ENCODE measurements around the gene DAPK3.
"Not testable (repeated sequence)": the region's sequence is repeated elsewhere in the genome, so short reads cannot be mapped to it uniquely, and the experiment has no call there.

DAPK3 gene

DNA sequence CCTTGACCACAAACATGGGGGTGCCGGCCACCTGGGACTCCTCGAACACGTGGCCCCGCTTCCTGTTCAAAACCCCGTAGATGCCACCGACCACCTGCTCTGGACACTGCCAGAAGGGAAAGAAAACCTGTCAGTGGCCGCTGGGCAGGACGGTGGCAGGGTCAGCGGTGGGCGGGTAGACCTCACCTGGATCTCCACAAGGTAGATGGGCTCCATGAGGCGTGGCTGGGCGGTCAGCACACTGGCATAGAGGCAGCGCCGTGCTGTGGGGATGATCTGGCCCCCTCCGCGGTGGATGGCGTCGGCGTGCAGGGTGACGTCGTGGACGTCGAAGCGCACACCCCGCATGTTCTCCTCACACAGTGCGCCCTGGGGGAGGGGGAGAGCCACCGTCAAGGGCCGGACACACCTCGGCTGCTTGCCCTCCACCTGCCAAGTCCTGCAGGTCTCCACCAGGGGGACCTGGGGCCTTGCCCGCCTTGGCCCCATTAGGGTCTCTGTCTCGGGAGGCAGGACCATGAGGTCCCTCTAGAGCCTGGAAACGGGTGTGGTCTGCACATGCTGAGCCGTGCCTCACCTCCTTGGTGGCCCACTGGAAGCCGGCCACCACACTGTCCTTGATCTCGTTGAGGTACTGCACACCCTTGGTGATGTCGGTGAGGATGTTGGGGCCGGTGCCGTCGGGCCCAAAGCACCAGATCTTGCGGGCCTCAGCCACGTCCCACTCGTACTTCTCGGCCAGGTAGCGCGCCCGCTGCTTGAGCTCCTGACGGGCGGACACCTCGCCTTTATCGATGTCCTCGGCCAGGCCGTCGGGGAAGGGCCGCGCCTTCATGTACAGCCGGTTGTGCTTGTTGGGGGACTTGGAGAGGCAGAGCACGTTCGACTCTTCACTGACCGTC is 6.6 kb upstream of the DAPK3 start:
- no peak for DNase-seq

DNA sequence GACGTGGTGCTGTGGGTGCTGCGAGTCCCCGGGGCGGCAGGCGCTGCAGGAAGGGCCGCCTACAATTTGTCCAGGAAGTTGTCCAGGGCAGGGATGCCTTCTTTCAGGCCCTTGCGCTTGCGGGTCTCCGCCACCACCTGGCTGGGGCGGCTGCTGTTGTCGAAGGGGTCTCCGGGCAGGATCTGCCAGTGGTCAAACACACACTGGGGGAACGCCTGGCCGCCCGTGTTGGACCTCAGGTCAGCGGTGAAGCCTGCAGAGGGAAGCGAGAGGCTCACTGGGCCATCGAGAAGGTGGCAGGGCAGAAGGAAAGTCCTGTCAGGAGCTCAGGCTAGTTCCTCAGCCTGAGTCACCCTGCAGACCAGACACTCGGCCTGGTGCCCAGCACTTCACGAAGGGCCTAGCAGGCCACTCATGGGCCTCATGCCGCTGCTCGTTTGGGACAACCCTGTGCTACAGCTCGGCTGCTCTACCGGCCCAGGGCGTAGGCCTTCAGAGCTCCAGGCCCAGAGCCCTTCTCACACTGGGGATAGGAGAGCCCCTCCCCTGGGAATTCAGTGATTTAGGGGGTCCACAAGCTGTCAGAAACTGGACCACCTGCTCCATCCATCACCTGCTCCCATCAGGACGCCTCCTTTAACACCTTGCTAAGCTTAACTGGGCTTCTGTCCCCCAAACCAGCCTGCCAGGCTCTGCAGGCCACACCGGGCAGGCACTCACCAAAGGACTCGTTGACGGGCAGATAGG is 5.8 kb upstream of the DAPK3 start:
- DNase-seq: no peak

DNA sequence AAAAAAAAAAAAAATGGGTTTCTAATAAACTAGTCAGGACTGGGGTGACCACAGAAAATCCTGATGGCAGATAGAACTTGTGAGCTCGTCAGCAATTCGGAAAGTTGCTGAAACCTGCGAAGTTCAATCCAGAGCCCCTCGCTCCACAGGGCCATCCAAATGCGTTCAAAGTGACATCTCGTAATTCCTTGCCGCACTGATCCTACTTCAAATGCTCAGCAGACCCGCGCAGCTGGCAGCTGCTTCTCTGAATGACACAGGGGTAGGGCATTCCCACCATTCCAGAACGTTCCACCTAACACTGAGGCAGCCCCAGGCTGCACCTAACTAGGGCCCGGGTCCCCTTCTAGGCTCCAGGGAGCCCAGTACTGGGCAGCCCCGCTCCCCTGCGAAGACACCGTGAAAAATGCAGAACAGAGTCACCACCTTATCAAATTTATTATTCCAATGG is 4.8 kb upstream of the DAPK3 start:
- DNase-seq: no peak

- no peak for DNase-seq
Observed at GRCh38 chr19:3975144-3975543, 4.2 kb upstream of the DAPK3 start.

- DNase-seq: no peak
Observed at GRCh38 chr19:3970313-3970807, 539 bp downstream of the DAPK3 start.

- no peak for DNase-seq
Observed at GRCh38 chr19:3969435-3970312, 1.2 kb downstream of the DAPK3 start.

DNA sequence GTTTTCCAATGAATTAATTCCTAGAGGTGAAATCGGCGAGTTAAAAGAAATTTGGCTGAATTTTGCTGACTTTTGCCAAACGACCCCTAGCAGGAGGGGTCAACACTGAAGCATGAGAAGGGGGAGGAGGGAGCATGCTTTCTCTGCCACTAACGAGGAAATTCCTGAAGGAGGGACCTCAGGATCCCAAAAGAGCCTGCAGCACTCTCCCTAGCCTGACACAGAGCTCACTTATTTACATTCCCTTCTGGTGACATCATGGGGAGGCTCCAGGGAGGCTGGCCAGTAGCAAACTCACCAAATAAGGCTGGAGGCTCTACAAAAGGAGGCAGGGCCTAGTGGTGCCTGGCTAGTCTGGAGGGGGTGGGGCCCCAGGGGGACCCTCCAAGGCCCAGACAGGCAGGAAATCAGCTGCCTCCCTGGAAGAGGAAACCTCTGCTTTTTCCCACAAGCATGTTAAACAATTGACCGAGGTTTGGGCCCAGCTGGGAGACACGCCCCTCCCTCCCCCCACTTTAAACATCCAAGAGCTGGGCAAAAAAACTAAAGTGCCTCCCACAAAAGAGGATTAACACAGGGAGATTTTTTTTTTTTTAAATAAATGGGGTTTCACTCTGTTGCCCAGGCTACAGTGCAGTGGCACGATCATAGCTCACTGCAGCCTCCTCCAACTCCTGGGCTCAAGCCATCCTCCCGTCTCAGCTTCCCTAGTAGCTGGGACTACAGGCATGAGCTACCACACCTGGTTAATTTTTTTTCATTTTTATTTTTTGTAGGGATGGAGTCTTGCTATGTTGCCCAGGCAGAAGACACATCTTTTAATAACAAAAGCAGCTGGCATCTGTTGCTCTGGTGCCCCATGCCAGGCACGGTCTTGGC is 2.1 kb downstream of the DAPK3 start:
- no peak for DNase-seq

DNA sequence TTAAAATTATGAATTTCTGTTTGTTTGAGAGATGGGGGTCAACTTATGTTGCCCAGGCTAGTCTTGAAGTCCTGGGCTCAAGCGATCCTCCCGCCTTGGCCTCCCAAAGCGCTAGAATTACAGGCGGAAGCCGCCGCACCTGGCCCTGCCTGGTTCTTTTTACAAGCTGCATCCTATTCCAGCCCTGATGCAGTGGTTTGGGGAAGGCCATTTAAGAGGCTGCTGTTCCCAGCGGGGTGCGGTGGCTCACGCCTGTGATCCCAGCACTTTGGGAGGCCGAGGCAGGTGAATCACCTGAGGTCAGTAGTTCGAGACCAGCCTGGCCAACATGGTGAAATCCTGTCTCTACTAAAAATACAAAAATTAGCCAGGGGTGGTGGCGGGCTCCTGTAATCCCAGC is 2.9 kb downstream of the DAPK3 start:
- DNase-seq: not testable (repeated sequence)

DNA sequence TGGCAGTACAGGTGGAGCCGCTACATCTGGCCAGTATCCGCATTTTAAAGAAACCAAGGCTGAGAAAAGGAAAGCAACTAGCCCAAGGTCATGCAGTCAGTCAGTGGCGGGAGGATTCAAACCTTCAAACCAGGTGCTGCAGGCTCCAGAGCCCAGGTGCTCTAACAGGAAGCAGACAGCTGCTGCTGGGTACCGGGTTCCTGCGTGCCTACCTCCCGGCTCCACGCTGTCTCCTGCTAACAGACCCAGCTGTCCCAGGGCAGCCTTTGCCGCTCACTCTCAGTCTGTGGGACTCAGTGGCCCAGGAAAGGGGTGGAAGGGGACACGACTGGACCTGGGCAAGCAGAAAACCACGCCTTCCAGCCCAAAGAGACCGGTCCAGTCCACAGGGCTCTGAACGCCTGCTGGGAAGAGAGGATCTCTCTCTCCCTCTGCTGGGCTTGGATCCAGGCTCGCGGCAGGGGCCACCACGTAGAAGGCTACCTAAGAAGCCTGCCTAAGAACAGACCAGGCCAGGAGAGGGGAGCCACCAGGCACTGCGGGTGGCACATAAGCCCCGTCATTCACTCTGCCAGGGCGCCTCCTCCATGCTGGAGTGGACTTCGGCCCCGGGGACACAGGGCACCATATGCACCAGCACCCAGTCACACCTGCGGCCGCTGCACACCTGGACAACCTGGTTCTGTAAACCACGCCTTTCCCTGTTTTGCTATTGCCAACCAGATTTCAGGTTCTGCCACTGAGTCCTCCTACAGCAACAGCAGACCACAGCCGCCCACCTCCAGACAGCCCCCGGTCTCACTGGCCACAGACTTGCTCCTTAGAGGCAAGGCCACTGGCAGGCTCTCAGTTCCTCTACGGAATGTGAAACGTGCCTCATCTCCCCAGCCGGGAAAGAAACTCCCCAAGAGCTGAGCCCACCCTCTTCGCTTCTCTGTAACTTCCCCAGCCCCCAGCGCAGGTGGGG is 4.6 kb downstream of the DAPK3 start:
- no peak for DNase-seq

GRCh38 chr19:3964256-3965194 is 6.4 kb downstream of the DAPK3 start:
- DNase-seq: no peak

DNA sequence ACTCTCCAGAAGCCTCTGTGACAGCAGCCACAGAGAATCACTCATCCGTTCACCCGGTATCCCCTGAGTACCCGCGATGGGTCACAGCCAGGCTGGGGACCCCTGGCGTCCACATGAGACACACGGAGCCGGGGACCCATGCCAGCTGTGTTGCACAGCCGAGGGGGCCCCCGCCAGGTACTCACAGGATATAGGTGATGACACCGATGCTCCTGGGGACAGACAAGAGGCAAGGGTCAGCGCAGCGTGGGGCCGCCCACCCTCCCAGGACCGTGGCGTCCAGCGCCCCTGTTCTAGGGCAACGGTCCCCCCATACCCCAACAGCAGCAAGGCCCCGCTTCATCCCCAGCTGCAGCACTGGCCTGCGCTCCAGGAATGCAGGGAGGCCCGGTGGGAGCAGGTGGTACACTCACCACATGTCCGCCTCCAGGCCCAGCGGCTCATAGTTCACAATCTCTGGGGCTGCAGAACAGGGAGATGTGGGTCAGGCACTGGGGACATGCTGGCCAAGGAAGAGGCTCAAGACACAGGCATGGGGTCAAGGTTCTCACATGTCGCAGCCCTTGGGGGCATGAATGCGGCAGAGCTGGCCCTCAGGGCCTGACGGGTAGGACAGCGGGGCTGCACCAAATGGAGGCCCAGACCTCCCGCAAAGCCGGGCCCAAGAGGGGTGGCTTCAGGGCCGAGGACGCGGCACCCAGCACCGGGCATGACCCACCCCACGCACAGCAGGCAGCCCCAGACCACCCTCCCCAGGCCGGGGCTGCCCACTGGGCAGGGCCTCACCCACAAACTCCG is 7.2 kb downstream of the DAPK3 start:
- DNase-seq: no peak

DNA sequence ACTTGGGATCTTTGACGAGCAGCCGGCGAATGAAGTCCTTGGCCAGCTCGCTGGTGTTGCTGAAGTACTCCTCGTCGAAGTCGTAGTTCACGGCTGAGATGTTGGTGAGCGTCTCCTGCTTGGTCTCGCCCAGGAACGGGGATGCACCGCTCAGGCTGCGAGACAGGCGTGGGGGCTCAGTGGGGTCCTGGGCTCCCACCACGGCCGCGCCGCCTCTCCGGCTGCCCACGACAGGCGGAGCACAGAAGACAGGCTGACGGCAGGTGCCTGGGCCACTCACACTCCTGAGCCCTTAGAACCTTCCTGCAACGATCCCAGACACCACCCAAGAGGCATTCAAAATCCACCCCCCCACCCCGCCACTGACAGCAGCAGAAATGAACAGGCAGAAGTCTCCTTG is 9.9 kb downstream of the DAPK3 start:
- DNase-seq: no peak

- DNase-seq: no peak
Observed at GRCh38 chr19:3959766-3960131, 11.2 kb downstream of the DAPK3 start.

DNA sequence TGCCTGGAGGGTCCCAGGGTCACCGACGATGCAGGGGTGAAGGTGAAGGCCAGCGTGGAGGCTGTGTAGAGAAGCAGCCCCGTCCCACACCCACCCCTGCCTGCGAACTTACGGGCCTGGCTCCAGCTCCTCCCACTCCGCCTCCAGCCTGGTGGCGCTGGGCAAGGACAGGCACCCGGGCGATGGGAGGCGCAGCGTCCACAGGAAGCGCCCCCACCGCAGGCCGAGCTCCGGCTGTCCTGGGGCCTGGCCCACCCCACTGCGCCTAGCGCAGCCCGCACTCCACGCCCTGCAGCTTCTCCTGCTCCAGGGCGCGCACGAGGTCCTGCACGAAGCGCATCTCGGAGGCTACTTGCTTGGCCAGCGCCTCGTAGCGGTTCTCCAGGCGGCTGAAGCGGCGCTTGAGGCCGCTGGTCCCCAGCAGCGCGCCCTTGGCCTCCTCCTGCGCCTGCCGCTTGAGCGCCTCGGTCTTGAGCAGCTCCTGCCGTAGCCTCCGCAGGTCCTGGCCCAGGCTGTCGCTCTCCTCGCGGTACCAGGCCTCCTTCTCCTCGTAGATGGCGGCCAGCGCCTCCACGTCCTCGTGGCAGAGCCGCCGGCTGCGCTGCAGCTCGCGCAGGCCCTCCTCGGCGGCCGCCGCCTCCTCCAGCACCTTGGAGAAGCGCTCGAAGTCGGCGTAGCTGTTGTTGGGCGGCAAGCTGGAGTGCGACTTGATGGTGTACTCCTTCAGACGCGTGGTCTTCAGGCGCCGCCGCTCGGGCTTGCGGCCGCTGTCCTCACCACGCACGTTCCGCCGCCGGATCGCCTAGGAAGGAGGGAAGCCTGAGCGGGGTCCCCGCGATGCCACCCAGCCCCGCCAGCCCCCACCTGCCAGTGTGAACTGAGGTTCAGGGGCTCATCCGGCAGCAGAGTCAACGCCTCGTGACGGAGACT is 11.8 kb downstream of the DAPK3 start:
- no peak for DNase-seq

DNA sequence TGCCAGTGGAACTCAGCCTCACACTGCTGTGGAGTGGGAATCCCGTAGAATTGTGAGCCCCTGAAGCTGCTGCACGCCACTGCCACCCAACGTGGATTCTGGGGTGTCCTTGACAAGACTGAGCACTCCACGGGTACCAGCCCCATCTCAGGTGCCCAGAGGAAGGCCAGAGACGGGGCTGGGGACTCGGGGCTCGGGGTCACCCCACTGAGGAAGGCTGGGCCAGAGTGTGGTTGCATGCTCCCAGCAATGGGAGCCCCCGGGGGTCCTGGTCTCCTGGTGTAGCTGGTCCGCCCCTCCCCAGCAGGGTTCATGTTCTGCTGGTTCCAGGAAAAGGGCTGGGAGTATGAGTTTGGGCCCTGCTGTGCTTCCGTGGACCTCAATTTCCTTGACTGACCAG is 15.2 kb downstream of the DAPK3 start:
- no peak for DNase-seq

DNA sequence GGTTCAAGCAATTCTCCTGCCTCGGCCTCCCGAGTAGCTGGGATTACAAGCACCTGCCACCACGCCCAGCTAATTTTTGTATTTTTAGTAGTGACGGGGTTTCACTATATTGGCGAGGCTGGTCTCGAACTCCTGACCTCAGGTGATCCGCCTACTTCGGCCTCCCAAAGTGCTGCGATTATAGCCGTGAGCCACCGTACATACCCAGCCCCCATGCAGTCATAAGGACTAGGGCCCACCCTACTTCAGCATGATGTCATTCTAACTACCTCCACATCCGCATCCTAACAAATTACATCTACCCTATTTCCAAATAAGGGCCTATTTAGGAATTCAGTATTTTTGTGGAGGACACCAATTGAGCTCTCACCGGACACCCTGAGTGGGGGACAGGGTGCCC is 15.6 kb downstream of the DAPK3 start:
- DNase-seq: not testable (repeated sequence)

DNA sequence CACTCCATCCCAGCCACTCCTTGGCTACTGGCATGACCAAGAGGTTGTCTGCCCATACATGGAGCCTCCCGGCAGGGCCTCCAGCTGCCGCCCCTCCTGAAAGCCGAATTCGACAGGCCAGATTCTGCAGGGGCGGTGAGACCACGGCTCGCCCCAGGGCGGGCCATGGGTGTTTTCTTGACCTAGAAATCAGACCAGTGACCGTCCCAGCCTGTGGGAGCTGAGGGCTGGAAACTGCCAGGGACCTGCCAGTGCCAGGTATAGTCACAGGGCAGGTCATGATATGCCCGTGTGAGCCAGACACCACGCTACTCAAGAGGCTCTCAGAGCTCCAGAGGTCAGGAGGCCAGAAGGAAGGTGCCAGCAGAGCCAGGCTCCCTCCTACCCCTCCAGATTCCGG is 16.8 kb downstream of the DAPK3 start:
- DNase-seq: no peak
